NCI-H2227 (cell line): ENCODE measurements around the gene TMEM52.

ENCODE experiments used
- DNase-seq: peaks from one replicate; lab custom pipeline; 2025; ENCODE audit not compliant: unreplicated experiment; lab: John Stamatoyannopoulos, UW

Gene TMEM52

DNA sequence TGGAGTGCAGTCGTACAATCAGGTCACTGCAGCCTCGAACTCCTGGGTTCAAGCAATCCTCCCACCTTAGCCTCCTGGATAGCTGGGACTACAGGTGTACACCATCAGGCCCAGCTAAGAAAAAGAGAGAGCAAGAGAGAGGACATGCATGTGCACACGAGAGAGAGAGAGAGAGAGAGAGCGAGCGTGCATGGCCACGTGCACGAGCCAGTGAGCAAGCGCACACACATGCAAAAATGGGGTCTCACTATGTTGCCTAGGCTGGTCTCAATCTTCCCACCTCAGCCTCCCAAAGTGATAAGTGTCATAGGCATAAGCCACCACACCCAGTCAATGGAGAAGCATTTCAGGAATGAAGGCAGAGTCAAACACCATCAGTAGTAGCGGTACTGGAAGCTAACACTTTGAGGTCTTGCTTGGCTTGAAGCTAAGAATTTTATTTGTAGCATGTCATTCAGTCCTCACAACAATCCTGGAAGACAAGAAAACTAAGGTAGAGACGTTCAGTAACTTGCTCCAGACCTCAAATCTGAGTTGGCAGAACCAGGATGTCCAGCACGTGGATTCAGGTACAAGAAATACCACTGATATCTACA lies 42.6 kb downstream of the TMEM52 start:
- DNase-seq = no peak

DNA sequence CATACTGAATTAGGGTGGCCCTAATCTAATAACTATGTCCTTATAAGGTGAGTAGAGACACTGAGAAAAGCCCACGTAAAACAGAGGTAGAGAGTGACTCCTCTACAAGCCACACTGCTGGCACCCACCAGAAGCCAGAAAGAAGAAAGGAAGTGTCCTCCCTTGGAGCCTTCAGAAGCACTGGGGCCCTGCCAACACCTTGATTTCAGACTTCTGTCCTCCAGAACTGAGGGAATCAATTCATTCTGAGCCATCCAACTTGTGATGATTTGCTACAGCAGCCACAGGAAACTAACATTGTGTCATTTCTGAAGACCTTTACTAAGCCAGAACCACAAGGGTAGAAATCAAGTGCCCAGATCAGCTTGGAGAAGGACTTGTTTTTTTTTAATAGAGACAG lies 43.1 kb downstream of the TMEM52 start:
- no peak for DNase-seq

DNA sequence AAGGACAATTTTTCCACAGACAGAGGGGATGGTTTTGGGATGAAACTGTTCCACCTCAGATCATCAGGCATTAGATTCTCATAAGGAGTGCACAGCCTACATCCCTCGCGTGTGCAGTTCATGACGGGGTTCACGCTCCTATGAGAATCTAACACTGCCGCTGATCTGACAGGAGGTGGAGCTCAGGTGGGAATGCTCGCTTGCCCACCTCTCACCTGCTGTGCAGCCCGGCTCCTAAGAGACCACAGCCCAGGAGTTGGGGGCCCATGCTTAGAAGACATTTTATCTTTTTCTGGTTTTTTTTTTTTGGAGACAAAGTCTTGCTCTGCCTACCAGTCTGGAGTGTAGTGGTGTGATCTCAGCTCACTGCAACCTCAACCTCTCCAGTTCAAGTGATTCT lies 44.2 kb downstream of the TMEM52 start:
- DNase-seq = no peak

DNA sequence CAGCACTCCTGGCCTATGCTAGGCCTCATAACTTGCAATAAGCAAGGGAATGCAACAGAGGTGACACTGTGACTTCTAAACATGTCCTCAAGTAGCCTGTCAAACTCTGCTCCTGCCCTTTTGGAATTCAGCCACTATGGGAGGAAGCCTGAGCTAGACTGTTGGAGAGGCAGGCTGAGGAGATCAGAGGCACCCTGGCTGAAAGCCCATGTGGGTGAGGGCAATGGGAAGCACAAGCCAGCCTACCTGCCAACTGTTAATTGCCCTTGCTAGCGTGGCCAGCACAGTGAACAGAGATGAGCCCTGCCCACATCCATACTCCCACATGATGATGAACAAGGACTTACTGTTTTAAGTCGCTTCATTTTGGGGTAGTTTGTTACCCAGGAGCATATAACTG lies 45.9 kb downstream of the TMEM52 start:
- no peak for DNase-seq

DNA sequence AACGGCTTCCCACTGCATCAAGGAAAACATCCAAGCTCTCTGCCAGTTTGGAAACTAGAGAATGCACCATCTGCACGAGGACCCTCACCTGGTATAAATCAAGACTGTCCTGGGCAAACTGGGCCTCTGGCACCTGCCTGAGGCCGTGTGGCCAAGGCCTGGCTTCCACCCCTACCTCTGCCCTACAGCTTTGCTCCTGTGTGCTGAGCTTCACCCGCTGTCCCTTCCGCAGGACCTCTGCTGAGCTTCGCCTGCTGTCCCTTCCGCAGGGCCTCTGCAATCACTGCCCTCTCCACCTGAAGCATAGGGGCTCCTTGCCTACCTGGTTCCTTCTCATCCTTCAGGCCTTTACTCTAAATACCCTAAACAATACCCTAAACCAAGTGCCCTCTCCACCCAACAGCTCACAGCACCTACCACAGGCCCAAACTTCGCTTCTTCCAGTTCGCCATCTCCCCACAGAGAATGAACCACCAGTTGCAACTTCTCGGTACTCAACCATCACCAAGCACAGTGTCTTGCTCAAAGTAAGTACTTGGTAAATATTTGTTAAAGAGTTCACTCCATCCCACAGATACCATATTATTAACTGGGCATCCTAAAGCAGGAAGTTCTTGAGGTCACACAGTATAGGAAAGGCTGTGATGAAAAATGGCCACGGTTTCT lies 46.6 kb downstream of the TMEM52 start:
- no peak for DNase-seq

DNA sequence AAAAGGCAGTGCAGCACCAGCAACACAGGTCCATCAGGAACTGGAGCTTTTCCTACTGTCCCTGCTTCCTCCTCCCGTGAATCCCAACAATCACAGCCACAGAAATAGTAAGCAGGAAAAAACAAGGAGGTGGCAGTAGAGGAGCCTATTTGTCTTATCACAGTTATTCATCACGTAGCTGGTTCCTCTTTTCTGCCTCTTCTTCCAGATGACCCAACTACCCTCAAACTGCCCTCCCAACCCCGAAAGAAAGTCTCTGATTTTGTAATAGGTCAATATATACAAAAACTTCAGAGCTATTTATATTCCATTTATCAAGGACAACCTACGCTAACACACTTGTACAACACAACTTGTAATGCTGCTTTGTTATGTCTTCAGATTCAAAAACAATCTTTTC lies 49.6 kb downstream of the TMEM52 start:
- DNase-seq = no peak
